Measurements from ENCODE around the gene INPP4B.

DNA sequence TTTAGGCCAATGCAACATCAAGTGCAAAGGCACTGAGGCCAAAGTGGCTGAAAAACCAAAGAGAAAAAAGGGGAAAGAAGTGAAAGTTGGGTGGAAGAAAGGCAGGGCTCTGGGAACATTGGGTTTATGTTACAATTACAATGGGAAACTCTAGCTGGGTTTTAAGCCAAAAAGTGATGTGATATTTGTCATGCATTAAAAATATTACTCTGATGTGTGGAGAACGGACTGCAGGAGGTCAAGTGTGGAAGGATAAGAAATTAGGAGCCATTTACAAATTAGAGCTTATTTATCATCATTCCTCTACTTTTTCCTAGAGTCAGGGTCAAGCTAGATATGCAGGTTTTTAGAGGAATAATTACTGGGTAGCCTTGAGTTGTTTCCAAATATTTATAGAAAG lies 516.8 kb downstream of the INPP4B start:
- TF ChIP-seq, protein P1, sequence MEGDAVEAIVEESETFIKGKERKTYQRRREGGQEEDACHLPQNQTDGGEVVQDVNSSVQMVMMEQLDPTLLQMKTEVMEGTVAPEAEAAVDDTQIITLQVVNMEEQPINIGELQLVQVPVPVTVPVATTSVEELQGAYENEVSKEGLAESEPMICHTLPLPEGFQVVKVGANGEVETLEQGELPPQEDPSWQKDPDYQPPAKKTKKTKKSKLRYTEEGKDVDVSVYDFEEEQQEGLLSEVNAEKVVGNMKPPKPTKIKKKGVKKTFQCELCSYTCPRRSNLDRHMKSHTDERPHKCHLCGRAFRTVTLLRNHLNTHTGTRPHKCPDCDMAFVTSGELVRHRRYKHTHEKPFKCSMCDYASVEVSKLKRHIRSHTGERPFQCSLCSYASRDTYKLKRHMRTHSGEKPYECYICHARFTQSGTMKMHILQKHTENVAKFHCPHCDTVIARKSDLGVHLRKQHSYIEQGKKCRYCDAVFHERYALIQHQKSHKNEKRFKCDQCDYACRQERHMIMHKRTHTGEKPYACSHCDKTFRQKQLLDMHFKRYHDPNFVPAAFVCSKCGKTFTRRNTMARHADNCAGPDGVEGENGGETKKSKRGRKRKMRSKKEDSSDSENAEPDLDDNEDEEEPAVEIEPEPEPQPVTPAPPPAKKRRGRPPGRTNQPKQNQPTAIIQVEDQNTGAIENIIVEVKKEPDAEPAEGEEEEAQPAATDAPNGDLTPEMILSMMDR (IDR thresholded peaks at IDR 0.05), result no peak
- TF ChIP-seq POLR2A (IDR thresholded peaks at IDR 0.05), result no peak

Measured in Peyer's patch (tissue), 4 donors.